Right atrium auricular region (tissue), 2 donors: ENCODE results near the gene PIGC. TPM values are rescaled to one million over a fixed set of nuclear protein-coding genes. Genes with fewer than 3 reads are reported as not detected.

Experiments
- DNase-seq: peaks from one replicate; pipeline ENCODE4 v3.0.0-alpha.2; 2019; ENCODE audit warnings: low spot score
- H3K27ac ChIP-seq, 2 donors: fragments of 200-600 bp; sonication (generic); 1 replicate in 1 of 2; 2 replicates in 1 of 2; pipeline ENCODE4 v1.5.1; 2016 to 2019
- H3K27me3 ChIP-seq, 2 donors: fragments of 200-600 bp; sonication (generic); one replicate each; pipeline versions ENCODE4 v1.5.1 to v1.6.0; 2017 to 2019
- H3K36me3 ChIP-seq: fragments of 200-600 bp; sonication (generic); one replicate; pipeline ENCODE4 v1.5.1; 2016
- H3K4me1 ChIP-seq, 2 donors: fragments of 200-600 bp; sonication (generic); one replicate each; pipeline versions ENCODE4 v1.5.1 to v1.6.0; 2017 to 2019
- H3K4me3 ChIP-seq, 2 donors: fragments of 200-600 bp; sonication (generic); 1 replicate in 1 of 2; 2 replicates in 1 of 2; pipeline ENCODE4 v1.5.1; 2017 to 2019; ENCODE audit warnings: mild to moderate bottlenecking in 1 of 2, moderate library complexity in 1 of 2
- H3K9me3 ChIP-seq, 2 donors: fragments of 200-600 bp; sonication (generic); one replicate each; pipeline ENCODE4 v1.5.1; 2019
- total RNA-seq, 2 donors: library from RNA; depleted of rRNA; stranded (reverse); fragments of >200 nt; gene quantifications; one replicate each; pipeline ENCODE4 v1.1.0, GENCODE V29; 2016
- TF ChIP-seq, protein P1 (sequence below), 2 donors: fragments of 200-600 bp; sonication (generic); IDR thresholded peaks; one replicate each; pipeline ENCODE4 v1.5.1; 2019; ENCODE audit warnings: antibody characterized with exemption in 2 of 2

PIGC gene
- total RNA-seq, 2 donors from 2014 or later, result 14.8 to 15.8 TPM

DNA sequence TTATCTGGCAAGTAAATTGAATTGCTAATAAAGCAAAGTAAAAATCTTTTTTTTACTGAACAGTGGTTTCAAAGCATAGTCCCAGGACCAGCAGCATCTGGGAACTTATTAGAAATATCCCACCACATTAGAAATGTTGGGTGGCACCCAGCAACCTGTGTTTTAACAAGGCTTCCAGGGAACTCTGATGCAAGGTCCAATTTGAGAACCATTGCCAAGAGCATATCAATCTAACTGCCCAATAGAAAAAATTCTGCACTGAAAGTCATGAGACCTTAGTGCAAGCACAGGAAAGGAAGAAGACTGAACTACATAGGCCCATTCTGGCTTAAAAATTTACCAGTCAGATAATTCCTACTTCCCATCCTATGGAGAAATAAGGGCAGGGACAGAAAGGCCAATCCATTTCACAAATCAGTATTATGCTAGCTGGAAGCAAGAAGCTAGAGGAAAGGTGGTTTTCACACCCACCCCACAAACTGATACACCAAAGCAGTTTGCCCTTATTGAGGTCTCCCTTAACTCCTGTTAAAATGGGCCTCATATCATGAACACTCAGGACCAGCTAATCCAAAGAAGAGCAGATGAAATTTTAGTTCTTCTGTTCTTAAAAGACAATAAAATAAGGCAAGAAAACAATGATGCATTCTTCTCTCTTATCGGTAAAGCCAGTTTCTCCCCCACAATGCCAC lies 40.8 kb downstream of the PIGC start:
- Histone ChIP-seq H3K4me1 (peaks cover 0 to 23% of the 10 kb centered on the region in 2 donors), H3K27me3 (no peaks in the 10 kb centered on the region), H3K27ac (no peak overlapping the region)

DNA sequence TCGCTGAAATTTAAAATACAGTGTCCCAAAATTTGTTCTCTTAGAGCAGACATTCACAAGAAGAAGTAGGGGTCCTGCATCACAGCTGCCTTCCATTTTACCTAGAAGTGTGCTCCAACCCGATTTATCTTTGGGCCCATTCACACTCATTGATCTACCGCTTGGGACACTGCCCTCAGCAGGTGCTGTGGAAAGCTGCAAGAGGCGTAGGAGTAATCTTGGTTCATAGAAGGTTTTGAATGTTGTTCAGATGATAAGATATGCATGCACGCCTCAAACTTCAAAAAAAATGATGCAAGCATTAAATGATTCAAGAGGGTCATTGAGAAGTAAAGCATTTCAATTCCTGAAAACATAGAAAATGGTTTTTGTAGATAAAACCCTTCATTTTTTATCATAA lies 42.0 kb downstream of the PIGC start:
- Histone ChIP-seq H3K9me3 (no peaks in the 10 kb centered on the region), H3K27ac (no peak overlapping the region), H3K4me3 (no peak overlapping the region), H3K4me1 (peaks cover 0 to 27% of the 10 kb centered on the region in 2 donors), H3K27me3 (no peaks in the 10 kb centered on the region), H3K36me3 (no peaks in the 10 kb centered on the region)
- no peak for DNase-seq
- TF ChIP-seq, protein P1, sequence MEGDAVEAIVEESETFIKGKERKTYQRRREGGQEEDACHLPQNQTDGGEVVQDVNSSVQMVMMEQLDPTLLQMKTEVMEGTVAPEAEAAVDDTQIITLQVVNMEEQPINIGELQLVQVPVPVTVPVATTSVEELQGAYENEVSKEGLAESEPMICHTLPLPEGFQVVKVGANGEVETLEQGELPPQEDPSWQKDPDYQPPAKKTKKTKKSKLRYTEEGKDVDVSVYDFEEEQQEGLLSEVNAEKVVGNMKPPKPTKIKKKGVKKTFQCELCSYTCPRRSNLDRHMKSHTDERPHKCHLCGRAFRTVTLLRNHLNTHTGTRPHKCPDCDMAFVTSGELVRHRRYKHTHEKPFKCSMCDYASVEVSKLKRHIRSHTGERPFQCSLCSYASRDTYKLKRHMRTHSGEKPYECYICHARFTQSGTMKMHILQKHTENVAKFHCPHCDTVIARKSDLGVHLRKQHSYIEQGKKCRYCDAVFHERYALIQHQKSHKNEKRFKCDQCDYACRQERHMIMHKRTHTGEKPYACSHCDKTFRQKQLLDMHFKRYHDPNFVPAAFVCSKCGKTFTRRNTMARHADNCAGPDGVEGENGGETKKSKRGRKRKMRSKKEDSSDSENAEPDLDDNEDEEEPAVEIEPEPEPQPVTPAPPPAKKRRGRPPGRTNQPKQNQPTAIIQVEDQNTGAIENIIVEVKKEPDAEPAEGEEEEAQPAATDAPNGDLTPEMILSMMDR (IDR thresholded peaks at IDR 0.05), result peak in 1 of 2 donors; percentile 21

More for the DNA sequence above, 40.8 kb downstream of the PIGC start:
- Histone ChIP-seq H3K36me3 (no peaks in the 10 kb centered on the region), H3K9me3 (no peaks in the 10 kb centered on the region), H3K4me3 (no peak overlapping the region)
- no peak for DNase-seq
- TF ChIP-seq, protein P1 (IDR thresholded peaks at IDR 0.05), result no peak

DNA sequence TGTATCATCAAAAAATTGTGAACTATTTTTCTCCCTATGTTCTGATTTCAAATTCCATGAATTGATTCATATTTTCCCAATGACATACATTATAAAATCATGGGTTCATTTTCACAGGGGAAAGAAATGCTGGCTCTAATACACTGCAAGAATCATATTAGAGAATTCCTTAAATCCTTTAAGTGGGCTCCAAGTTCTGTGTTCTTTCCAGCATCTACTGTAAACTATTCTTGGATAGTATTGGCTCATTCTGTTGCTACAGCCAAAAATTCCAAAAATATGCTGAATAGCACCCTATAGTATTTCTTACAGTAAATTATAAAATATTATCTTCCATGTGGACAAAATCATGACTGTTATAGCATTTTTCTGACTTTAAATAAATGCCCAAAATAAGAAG lies 42.4 kb downstream of the PIGC start:
- DNase-seq, result no peak
- Histone ChIP-seq H3K9me3 (no peaks in the 10 kb centered on the region), H3K36me3 (no peaks in the 10 kb centered on the region), H3K4me3 (no peak overlapping the region), H3K27ac (no peak overlapping the region), H3K4me1 (peaks cover 0 to 27% of the 10 kb centered on the region in 2 donors), H3K27me3 (no peaks in the 10 kb centered on the region)
- TF ChIP-seq, protein P1 (IDR thresholded peaks at IDR 0.05), result no peak

DNA sequence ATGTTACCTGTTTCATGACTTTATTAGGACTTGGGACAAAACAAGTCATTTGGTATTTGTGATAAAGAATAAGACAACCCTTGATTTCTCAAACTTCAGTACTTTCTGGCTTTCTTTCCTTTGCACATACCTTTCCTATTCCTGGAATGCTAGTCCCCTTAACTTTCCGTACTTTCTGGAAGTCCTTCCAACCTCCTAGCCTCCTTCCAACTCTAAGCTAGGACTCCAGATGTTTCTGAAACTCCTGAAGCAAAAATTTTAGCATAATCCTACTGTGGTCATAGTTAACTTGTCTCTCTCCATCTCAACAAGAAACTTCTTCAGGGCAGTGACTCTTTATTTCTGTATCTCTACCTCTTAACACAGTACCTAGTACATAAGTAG lies 43.2 kb downstream of the PIGC start:
- Histone ChIP-seq H3K9me3 (no peaks in the 10 kb centered on the region), H3K4me3 (no peak overlapping the region), H3K27me3 (no peaks in the 10 kb centered on the region), H3K36me3 (no peaks in the 10 kb centered on the region), H3K4me1 (peaks cover 0 to 27% of the 10 kb centered on the region in 2 donors), H3K27ac (peak overlapping the region; percentile 60 to 65)
- no peak for DNase-seq
- TF ChIP-seq, protein P1 (IDR thresholded peaks at IDR 0.05), result no peak

DNA sequence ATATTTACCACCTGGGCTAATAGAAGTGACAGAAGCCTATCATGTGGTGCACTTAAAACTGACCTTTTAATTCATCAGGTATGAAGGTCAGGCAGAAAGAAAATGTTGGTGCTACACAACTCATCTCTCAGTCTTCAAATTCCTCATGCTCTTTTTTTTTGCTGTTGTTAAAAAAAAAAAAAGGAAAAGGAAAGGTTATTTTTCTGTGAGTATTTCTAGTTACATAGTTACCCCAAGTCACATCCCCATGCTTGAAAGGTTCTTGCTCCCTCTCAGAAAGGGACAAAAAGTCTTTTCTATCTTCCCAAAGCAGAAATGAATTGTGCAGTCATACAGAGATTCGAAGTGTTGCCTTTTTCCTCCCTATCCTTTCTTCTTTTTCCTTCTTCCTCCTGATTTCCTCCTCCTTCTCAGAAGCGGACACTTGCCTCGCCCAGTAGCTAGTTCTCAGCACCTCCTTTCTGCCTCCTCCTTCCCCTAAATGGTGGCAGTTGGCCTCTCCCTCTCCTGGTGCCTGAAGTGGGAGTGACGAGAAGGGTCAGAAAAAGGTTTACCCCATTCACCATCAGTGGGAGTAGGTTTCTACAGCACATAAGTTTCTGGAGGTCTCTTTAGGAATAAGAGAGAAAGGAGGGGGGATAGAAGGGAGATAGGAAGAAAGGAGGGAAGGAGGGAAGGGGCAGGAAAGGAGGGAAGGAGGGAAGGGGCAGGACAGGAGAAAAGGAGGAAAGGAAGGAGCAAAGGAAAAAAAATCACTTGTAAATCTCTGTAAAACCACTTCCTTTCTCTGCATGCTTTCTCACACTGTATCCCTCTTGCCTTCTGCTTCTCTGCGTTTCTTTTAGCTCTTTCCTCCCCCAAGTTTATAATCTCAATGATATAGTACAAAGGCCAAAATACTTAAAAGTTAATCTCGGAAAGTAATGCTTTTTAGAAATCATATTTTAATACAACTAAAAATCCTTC lies 43.8 kb downstream of the PIGC start:
- Histone ChIP-seq H3K9me3 (no peaks in the 10 kb centered on the region), H3K36me3 (no peaks in the 10 kb centered on the region), H3K27me3 (no peaks in the 10 kb centered on the region), H3K4me3 (no peak overlapping the region), H3K4me1 (peaks cover 0 to 27% of the 10 kb centered on the region in 2 donors), H3K27ac (peak overlapping the region; percentile 60 to 65)
- TF ChIP-seq, protein P1 (IDR thresholded peaks at IDR 0.05), result peak in 1 of 2 donors; percentile 3
- no peak for DNase-seq
